HG02885 (cell line): Measurements from ENCODE around the gene TTC28.

Experiments used
- ATAC-seq: cut with Tn5 transposase; IDR thresholded peaks from one replicate; pipeline ENCODE4 v1.9.1; 2021; ENCODE audit warnings: mild to moderate bottlenecking; ENCODE audit not compliant: unreplicated experiment, poor library complexity

Gene TTC28

DNA sequence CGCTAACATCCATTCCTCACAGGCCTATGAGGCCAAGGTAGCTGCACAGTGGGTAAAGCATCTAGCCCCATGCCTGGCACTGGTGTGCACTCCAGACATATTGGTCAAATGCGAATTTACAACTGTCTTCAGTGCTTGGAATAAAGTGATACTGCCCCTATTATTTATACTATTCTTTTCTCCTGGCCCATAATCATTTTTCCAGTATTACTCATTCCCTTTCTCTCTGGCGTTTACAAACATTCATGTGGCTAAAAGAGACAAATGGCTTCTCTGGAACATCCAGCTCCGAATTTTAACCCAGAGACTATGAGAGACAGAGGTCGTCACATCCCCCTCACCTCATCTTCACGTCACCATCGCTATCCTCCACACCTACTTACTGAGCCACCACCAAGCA is 673.4 kb downstream of the TTC28 start:
- ATAC-seq = no peak

- ATAC-seq = no peak
Measured at GRCh38 chr22:28005513-28005912, 674.1 kb downstream of the TTC28 start.

- ATAC-seq = no peak
Measured at GRCh38 chr22:28004021-28004420, 675.6 kb downstream of the TTC28 start.

DNA sequence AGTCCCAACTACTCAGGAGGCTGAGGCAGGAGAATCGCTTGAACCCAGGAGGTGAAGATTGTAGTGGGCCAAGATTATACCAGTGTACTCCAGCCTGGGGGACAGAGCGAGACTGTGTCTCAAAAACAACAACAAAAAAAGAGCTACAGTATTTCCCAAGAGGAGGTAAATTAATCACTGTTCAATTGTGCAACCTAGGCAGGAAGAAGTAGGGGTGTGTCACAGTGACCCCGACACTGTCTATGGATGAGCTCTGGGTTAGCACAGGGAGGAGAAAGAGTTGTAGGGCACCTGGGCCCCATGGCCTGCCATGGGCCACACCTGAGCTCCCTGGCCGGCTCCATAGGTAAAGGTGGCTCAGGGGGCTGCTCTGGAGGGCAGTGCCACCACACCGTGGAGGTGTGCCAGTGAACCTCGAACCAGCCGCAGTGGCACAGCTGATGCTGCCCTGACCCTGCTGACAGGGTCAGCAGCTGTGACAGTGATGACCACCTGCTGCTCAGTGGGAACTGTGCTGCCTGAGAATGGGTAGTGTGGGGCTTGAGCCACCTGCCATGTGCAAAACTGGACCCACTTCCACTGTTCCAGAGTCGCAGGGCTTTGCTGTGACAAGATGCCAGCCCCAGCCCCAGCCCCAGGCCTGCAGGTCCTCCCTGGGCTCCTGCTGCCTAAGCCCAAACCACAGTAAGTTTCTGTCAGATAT is 676.6 kb downstream of the TTC28 start:
- ATAC-seq = no peak

- no peak for ATAC-seq
Measured at GRCh38 chr22:28002181-28002700, 677.4 kb downstream of the TTC28 start.

GRCh38 chr22:28001171-28001835 is 678.3 kb downstream of the TTC28 start:
- ATAC-seq = no peak

- no peak for ATAC-seq
Measured at GRCh38 chr22:28000361-28000760, 679.3 kb downstream of the TTC28 start.

- ATAC-seq = no peak
Measured at GRCh38 chr22:27999876-28000275, 679.8 kb downstream of the TTC28 start.

DNA sequence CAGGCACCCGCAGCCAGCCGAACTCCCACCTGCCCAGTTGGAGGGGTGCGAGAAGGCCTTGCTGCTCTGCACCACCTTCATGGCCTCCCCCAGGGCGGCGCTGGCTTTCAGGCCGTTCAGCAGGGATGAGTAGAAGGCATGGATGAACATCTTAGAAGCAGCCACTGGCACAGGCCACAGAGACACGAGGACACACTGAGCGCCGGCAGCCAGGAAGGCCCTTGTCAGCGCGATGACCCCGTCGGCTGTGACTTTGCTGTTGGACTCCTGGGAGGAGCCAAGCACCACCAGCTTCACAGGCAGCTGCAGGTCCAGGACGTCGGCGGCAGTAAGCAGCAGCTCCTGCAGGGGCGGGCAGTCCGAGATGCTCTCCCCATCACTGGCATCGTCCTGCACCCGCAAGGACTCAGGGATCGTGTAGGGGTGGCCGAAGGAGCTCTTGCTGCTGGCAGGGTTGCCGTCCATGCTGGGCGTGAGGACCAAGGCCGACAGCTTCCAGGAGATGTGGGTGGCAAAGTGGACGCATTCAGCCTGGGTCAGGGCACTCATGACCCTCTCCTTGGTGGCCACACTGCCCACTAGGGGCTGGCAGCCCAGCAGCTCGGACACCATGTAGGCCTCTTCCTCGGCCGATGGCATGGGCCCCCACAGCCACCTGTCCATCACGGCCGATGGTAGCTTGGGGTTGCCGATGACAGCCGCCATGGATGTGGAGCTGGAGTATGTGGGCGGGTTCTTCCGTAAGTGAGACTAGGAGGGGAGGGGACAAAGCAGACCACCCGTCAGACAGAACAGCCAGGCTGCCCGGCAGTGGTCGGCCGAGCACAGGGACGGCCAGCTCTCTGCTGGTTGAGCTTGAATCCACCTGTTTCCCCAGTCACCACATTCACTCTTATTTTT is 680.9 kb downstream of the TTC28 start:
- ATAC-seq = no peak

- ATAC-seq = no peak
Measured at GRCh38 chr22:27997538-27997937, 682.1 kb downstream of the TTC28 start.

GRCh38 chr22:27996981-27997380 is 682.7 kb downstream of the TTC28 start:
- no peak for ATAC-seq

DNA sequence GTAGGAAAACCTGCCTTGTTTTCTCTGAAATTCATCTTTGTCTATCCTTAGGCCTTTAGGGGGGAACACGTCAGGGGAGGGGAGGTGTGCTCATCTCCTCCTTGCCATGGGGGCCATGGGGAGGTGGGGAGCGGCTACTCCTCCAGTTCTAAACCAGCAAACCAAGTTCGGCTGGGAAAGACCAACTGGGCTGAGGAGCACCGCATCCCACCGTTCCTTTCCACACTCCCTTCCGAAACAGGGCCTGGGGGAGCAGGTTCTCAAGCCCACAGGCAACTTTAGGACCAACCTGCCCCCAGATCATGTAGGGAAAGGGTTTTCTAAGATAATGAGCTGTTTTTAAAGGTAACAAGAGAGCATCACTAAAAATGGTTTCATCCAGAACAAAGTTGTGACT is 683.1 kb downstream of the TTC28 start:
- no peak for ATAC-seq

- no peak for ATAC-seq
Measured at GRCh38 chr22:27995801-27996528, 683.7 kb downstream of the TTC28 start.

DNA sequence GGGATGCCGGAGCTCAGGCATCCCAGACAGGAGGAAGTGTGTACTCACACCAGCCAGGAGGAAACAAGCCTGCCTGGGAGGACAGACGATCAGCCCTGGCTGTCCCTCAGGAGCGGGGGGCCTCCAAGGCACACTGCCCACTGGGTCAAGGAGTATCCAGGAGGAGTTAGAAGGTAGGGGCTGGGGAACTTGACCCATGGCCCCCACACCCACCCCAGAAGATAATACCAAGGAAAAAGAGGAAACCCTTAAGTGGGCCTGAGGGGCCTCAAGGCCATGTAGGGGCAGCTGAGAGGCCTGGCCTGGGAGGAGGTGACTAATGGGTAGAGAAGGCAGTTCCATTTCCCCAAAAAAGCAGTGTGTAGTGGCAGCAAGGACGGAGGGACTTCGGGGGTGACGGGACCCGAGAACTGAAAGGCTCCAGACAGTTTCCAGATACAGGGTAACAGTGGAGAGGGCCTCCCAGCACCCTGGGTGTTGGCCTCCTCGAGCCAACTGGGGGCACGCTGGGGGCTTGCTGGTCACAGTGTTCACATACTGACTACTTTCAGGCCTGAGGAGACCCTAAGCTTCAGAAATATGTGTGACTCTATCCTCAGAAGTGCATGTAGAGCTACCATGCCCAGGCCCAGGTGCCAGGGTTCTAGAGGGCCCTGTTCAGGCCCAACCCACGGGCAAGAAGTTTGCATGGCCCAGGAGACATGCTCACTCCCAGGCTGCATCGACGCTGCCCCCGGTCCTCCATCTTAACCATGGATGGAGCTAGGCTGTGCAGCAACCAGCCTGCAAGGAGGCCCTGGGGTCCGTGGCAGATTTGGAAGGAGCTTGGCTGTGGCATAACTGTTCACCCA is 684.9 kb downstream of the TTC28 start:
- no peak for ATAC-seq

- ATAC-seq = no peak
Measured at GRCh38 chr22:27993774-27994350, 685.8 kb downstream of the TTC28 start.

DNA sequence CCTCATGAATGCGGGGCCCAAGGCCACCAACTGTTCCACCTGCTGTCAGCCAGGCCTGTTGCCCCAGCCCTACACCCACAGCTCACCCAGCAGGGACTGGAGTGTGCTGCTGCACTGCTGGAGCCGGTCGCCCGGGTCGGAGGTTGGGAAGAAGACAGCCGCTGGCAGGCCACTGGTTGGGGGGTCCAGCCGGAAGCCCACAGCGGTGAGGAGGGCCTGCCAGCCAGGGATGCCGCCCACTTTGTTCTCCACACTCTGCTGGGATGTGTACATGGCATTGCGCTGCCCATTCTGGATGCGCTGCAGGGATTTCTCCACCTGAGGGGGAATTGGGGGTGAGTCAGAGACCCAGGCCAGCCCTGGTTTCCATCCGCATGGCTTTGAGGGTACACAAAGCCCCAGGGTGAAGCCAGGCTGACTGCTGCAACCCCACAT is 686.4 kb downstream of the TTC28 start:
- no peak for ATAC-seq

GRCh38 chr22:27992294-27993165 is 687.1 kb downstream of the TTC28 start:
- ATAC-seq = no peak
